DOHH2 (cell line): ENCODE data around the gene COL23A1.

Experiments used
- H3F3A ChIP-seq: fragments of 200-600 bp; sonication (generic), shearing (Covaris generic); 2 replicates; pipeline ENCODE4 v1.6.0; 2016; ENCODE audit warnings: antibody characterized with exemption, mild to moderate bottlenecking; ENCODE audit not compliant: control insufficient read depth, insufficient read depth
- H3K27ac ChIP-seq: fragments of 200-600 bp; sonication (generic); 2 replicates; pipeline ENCODE4 v1.5.1; 2014; ENCODE audit warnings: low read depth, mild to moderate bottlenecking, low read length, moderate library complexity
- H3K27me3 ChIP-seq: fragments of 200-600 bp; sonication (generic); 2 replicates; pipeline ENCODE4 v1.6.1; 2014; ENCODE audit warnings: mild to moderate bottlenecking, low read length, mixed read lengths; ENCODE audit not compliant: control insufficient read depth
- H3K36me3 ChIP-seq: fragments of 200-600 bp; sonication (generic); 2 replicates; pipeline ENCODE4 v1.6.1; 2014; ENCODE audit warnings: mild to moderate bottlenecking, low read length, moderate library complexity, mixed read lengths; ENCODE audit not compliant: control insufficient read depth
- H3K4me1 ChIP-seq: fragments of 200-600 bp; sonication (generic); 2 replicates; pipeline ENCODE4 v1.6.1; 2014; ENCODE audit warnings: mild to moderate bottlenecking, low read length, mixed read lengths; ENCODE audit not compliant: control insufficient read depth
- H3K4me2 ChIP-seq: fragments of 200-600 bp; sonication (generic); 2 replicates; pipeline ENCODE4 v1.6.0; 2014; ENCODE audit warnings: mild to moderate bottlenecking, low read length, moderate library complexity
- H3K4me3 ChIP-seq: fragments of 200-600 bp; sonication (generic); 2 replicates; pipeline ENCODE4 v1.5.1; 2014; ENCODE audit warnings: mild to moderate bottlenecking, low read length, mixed read lengths
- H3K79me2 ChIP-seq: fragments of 200-600 bp; sonication (generic); 2 replicates; pipeline ENCODE4 v1.6.1; 2014; ENCODE audit warnings: mild to moderate bottlenecking, low read length, mixed read lengths; ENCODE audit not compliant: control insufficient read depth
- H3K9me2 ChIP-seq: fragments of 200-600 bp; sonication (generic); replicated peaks from 2 replicates; pipeline ENCODE4 v1.6.1; 2014; ENCODE audit warnings: mild to moderate bottlenecking, low read length, mixed read lengths; ENCODE audit not compliant: control insufficient read depth
- H3K9me3 ChIP-seq: fragments of 200-600 bp; sonication (generic); 2 replicates; pipeline ENCODE4 v1.6.1; 2014; ENCODE audit warnings: antibody characterized with exemption, low read length, mixed read lengths; ENCODE audit not compliant: control insufficient read depth, insufficient read depth
- H4K20me1 ChIP-seq: fragments of 200-600 bp; sonication (generic); 2 replicates; pipeline ENCODE4 v1.6.0; 2014; ENCODE audit warnings: low read depth, mild to moderate bottlenecking, antibody characterized with exemption, low read length, moderate library complexity; ENCODE audit not compliant: control insufficient read depth, insufficient read depth
- CTCF ChIP-seq: fragments of 200-600 bp; sonication (generic); IDR thresholded peaks from one replicate; pipeline ENCODE4 v1.5.1; 2014; ENCODE audit warnings: antibody characterized with exemption, mild to moderate bottlenecking, low read depth, low read length; ENCODE audit not compliant: poor library complexity, severe bottlenecking
- EZH2phosphoT487 ChIP-seq: fragments of 200-600 bp; sonication (generic); IDR thresholded peaks from 2 replicates; pipeline ENCODE4 v1.6.1; 2017; ENCODE audit warnings: borderline replicate concordance, mild to moderate bottlenecking, antibody characterized with exemption, low read length, moderate library complexity, mixed read lengths

COL23A1 gene

GRCh38 chr5:178214160-178214803, 375.9 kb downstream of the COL23A1 start:
- peaks cover 11% of the 10 kb centered on the region; the same call in 1 of the 2 replicates for H4K20me1 ChIP-seq
- H3K27me3 ChIP-seq, result no peaks in the 10 kb centered on the region
- no peaks in the 10 kb centered on the region for H3K9me2 ChIP-seq
- H3K4me3 ChIP-seq, result no peak overlapping the region
- peaks cover 86% of the 10 kb centered on the region for H3K36me3 ChIP-seq
- H3K9me3 ChIP-seq, result no peaks in the 10 kb centered on the region
- H3K4me2 ChIP-seq, result no peak overlapping the region
- peaks cover 80% of the 10 kb centered on the region for H3F3A ChIP-seq
- TF ChIP-seq EZH2phosphoT487 (no peak), CTCF (no peak)
- H3K27ac ChIP-seq, result no peak overlapping the region
- H3K79me2 ChIP-seq, result peaks cover 7% of the 10 kb centered on the region
- peaks cover 6% of the 10 kb centered on the region for H3K4me1 ChIP-seq

- Histone ChIP-seq H3K4me1 (peaks cover 6% of the 10 kb centered on the region), H3K4me2 (no peak overlapping the region), H3K79me2 (peaks cover 12% of the 10 kb centered on the region), H3K27me3 (no peaks in the 10 kb centered on the region), H3F3A (peaks cover 81% of the 10 kb centered on the region), H3K9me2 (no peaks in the 10 kb centered on the region), H4K20me1 (peaks cover 16% of the 10 kb centered on the region; the same call in 1 of the 2 replicates), H3K4me3 (no peak overlapping the region), H3K36me3 (peaks cover 90% of the 10 kb centered on the region), H3K27ac (peak overlapping the region; percentile 3; the same call in 1 of the 2 replicates), H3K9me3 (no peaks in the 10 kb centered on the region)
- TF ChIP-seq CTCF (no peak), EZH2phosphoT487 (no peak)
Measured at GRCh38 chr5:178213748-178214151, 376.4 kb downstream of the COL23A1 start.

- H3K79me2 ChIP-seq, result peaks cover 19% of the 10 kb centered on the region
- no peak overlapping the region for H3K27ac ChIP-seq
- H3K9me2 ChIP-seq, result no peaks in the 10 kb centered on the region
- peaks cover 90% of the 10 kb centered on the region for H3K36me3 ChIP-seq
- H3K27me3 ChIP-seq, result no peaks in the 10 kb centered on the region
- peaks cover 6% of the 10 kb centered on the region for H3K4me1 ChIP-seq
- no peak overlapping the region for H3K4me3 ChIP-seq
- H3F3A ChIP-seq, result peaks cover 84% of the 10 kb centered on the region
- peaks cover 23% of the 10 kb centered on the region for H4K20me1 ChIP-seq
- TF ChIP-seq EZH2phosphoT487, result no peak
- no peak for TF ChIP-seq CTCF
- no peak overlapping the region for H3K4me2 ChIP-seq
- no peaks in the 10 kb centered on the region for H3K9me3 ChIP-seq
Measured at GRCh38 chr5:178213003-178213461, 377.2 kb downstream of the COL23A1 start.
